ENCODE results near the gene ARHGEF18. TPM values are rescaled to one million over a fixed set of nuclear protein-coding genes. Genes with fewer than 3 reads are reported as not detected.
"Not testable (repeated sequence)": the region's sequence is repeated elsewhere in the genome, so short reads cannot be mapped to it uniquely, and the experiment has no call there.

ARHGEF18 gene
- total RNA-seq, 4 donors from 2014 or later, result 32.0 to 162 (median 92.8) TPM

- H3K9me3 ChIP-seq, result no peaks in the 10 kb centered on the region
- intact Hi-C loops (cut with DNase I; ENCODE audit: low total_unique reads), result no loop called here
- no peak overlapping the region for H3K27ac ChIP-seq
- WGBS, 2 donors (ENCODE audit: low coverage in 1 of 2), result 88 to 93% methylated on average over 2 of the region's 2 CpGs
- in situ Hi-C loops (cut with MboI; ENCODE audit: low pct_ligation_motif_present in 1 of 4, low pct_unique_long_range_greater_than_20kb in 1 of 4, low sequenced_read_pairs in 3 of 4), result loop anchor here in 2 of 4 donors (25.0 kb wide), 3 partner anchors 199 to 449 kb away; partner anchors contain the start of gene RETN (in 1 of the 2)
- H3K36me3 ChIP-seq, result no peaks in the 10 kb centered on the region
- no peak for TF ChIP-seq CTCF (IDR thresholded peaks at IDR 0.05)
- TF ChIP-seq POLR2AphosphoS5 (IDR thresholded peaks at IDR 0.05), result no peak
- no peak for TF ChIP-seq EP300 (IDR thresholded peaks at IDR 0.05; ENCODE audit: low read depth)
- TF ChIP-seq POLR2A (IDR thresholded peaks at IDR 0.05), result no peak
- H3K4me3 ChIP-seq, result no peak overlapping the region
- DNase-seq, result no peak
- no peaks in the 10 kb centered on the region for H3K27me3 ChIP-seq
- H3K4me1 ChIP-seq, result no peaks in the 10 kb centered on the region
Observed at GRCh38 chr19:7363225-7363624, 14.5 kb downstream of the ARHGEF18 start.

DNA sequence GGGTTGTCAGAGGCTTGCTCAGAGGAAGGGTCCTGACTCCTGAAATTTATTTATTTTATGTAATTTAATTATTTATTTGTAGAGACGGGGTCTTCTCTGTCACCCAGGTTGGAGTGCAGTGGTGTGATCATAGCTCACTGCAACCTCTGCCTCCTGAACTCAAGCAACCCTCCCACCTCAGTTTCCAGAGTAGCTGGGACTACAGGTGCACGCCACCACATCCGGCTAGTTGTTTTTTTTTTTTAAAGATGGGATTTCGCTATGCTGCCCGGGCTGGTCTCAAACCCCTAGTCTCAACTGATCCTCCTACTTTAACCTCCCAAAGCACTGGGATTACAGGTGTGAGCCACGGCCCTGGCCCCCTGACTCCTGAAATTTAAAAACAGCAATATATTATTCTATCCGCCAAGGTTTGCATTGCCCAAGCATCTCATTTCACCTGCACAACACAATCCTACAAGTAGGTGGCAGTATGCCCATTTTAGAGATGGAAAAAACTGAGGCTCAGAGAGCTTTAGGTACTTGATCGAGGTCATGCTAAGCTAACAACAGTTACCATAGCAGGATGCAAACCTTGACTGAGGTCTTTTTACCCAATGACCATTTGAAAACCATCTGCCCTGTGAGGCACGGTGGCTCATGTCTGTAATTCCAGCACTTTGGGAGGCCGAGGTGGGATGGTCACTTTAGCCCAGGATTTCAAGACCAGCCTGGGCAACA, 18.1 kb downstream of the ARHGEF18 start:
- H3K27ac ChIP-seq, result peak overlapping the region; percentile 46 to 67 (median 58)
- no peaks in the 10 kb centered on the region for H3K27me3 ChIP-seq
- in situ Hi-C loops (cut with MboI; ENCODE audit: low pct_ligation_motif_present in 1 of 4, low pct_unique_long_range_greater_than_20kb in 1 of 4, low sequenced_read_pairs in 3 of 4), result loop anchor here in 2 of 4 donors (25.0 kb wide), 3 partner anchors 195 to 445 kb away; partner anchors contain the start of gene RETN (in 1 of the 2)
- no peaks in the 10 kb centered on the region for H3K36me3 ChIP-seq
- H3K4me3 ChIP-seq, result no peak overlapping the region
- intact Hi-C loops (cut with DNase I; ENCODE audit: low total_unique reads), result loop anchor here (5.0 kb wide), 1 partner anchor 630 kb away; the partner anchor contains the start of genes GPR108 and TRIP10
- peaks cover 0 to 21% (median 0%) of the 10 kb centered on the region in 4 donors for H3K4me1 ChIP-seq
- H3K9me3 ChIP-seq, result no peaks in the 10 kb centered on the region
- 79 to 81% methylated on average over 6 to 10 of the region's 10 CpGs for WGBS, 2 donors (ENCODE audit: low coverage in 1 of 2)
- TF ChIP-seq CTCF (IDR thresholded peaks at IDR 0.05), result peak in 3 of 5 experiments; percentile 31 to 43 (median 38)
- no peak for TF ChIP-seq EP300 (IDR thresholded peaks at IDR 0.05; ENCODE audit: low read depth)
- no peak for DNase-seq

DNA sequence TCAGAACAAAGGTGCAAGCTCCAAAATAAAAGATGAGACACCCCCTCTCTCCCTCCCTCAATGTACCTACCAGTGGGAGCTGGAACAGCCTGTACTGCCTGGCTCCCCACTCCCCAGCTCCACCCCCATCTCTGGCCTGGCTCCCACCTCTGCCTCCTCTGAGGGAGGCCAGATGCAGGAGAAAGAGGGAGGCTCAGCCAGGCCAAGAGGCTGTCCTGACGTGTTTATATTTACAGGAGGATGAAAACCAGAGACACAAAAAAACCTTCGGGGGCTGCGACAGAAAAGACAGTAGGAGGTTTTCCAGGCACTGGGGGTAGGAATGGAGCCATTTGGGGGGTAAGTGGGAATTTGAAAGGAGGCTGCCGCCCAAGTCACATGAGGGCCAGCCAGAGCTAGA, 19.7 kb downstream of the ARHGEF18 start:
- in situ Hi-C loops (cut with MboI; ENCODE audit: low pct_ligation_motif_present in 1 of 4, low pct_unique_long_range_greater_than_20kb in 1 of 4, low sequenced_read_pairs in 3 of 4) (loop anchor here in 2 of 4 donors (25.0 kb wide), 3 partner anchors 194 to 444 kb away; partner anchors contain the start of gene RETN (in 1 of the 2)), intact Hi-C loops (cut with DNase I; ENCODE audit: low total_unique reads) (loop anchor here (5.0 kb wide), 1 partner anchor 631 kb away; the partner anchor contains the start of genes GPR108 and TRIP10)
- Histone ChIP-seq H3K36me3 (no peaks in the 10 kb centered on the region), H3K27ac (peak overlapping the region; percentile 67 to 91 (median 84)), H3K4me1 (peaks cover 0 to 32% (median 5%) of the 10 kb centered on the region in 4 donors), H3K27me3 (no peaks in the 10 kb centered on the region), H3K4me3 (no peak overlapping the region), H3K9me3 (no peaks in the 10 kb centered on the region)
- peak; percentile 64 for DNase-seq
- WGBS, 2 donors (ENCODE audit: low coverage in 1 of 2), result 69 to 74% methylated on average over 3 to 4 of the region's 4 CpGs
- TF ChIP-seq EP300 (IDR thresholded peaks at IDR 0.05; ENCODE audit: low read depth), result peak; percentile 97
- TF ChIP-seq CTCF (IDR thresholded peaks at IDR 0.05), result no peak
- TF ChIP-seq POLR2AphosphoS5 (IDR thresholded peaks at IDR 0.05), result peak; percentile 94 to 98 (median 94)

GRCh38 chr19:7368866-7369265, 20.1 kb downstream of the ARHGEF18 start:
- in situ Hi-C loops (cut with MboI; ENCODE audit: low pct_ligation_motif_present in 1 of 4, low pct_unique_long_range_greater_than_20kb in 1 of 4, low sequenced_read_pairs in 3 of 4) (loop anchor here in 2 of 4 donors (25.0 kb wide), 3 partner anchors 193 to 443 kb away; partner anchors contain the start of gene RETN (in 1 of the 2)), intact Hi-C loops (cut with DNase I; ENCODE audit: low total_unique reads) (loop anchor here (5.0 kb wide), 1 partner anchor 632 kb away; the partner anchor contains the start of genes GPR108 and TRIP10)
- not testable (repeated sequence) for H3K4me3 ChIP-seq, H3K27me3 ChIP-seq, H3K36me3 ChIP-seq, H3K9me3 ChIP-seq
- DNase-seq, result peak; percentile 53
- Histone ChIP-seq H3K27ac (peak overlapping the region; percentile 67 to 91 (median 84)), H3K4me1 (peaks cover 0 to 33% (median 5%) of the 10 kb centered on the region in 4 donors)
- TF ChIP-seq POLR2AphosphoS5 (IDR thresholded peaks at IDR 0.05), result peak in 2 of 3 donors; percentile 7 to 8
- WGBS, 2 donors (ENCODE audit: low coverage in 1 of 2), result 53 to 61% methylated on average over 11 to 13 of the region's 13 CpGs

Data from transverse colon (tissue), 4 donors.